Activated CD4-positive, alpha-beta T cell treated with anti-CD3 and anti-CD28 coated beads, Interleukin-2, amount 10 ng/mL, durations not matched to agents 7 days and 5 days (primary cell): ENCODE measurements around the gene ZSWIM6. TPM values are rescaled to one million over a fixed set of nuclear protein-coding genes. Genes with fewer than 3 reads are reported as not detected.
"Not testable (repeated sequence)": the region's sequence is repeated elsewhere in the genome, so short reads cannot be mapped to it uniquely, and the experiment has no call there.

Experiments
- CTCF ChIA-PET: fragments of 350-600 bp; sonication (Branson Sonifier 250); formaldehyde crosslinking; loops from one replicate; lab custom pipeline; 2021; ENCODE audit warnings: antibody characterized with exemption; lab: Charles Lee
- POLR2A ChIA-PET: fragments of 350-600 bp; sonication (Branson Sonifier 250); formaldehyde crosslinking; loops from one replicate; lab custom pipeline; 2021; ENCODE audit warnings: antibody characterized with exemption; lab: Charles Lee
- DNase-seq: peaks from one replicate; pipeline ENCODE4 v3.0.0-alpha.2; 2020
- H3K27ac Mint-ChIP-seq: one replicate; pipeline ENCODE4 v1.8.0; 2021; ENCODE audit warnings: mild to moderate bottlenecking, moderate library complexity, mixed read lengths
- H3K27me3 Mint-ChIP-seq: one replicate; pipeline ENCODE4 v1.8.0; 2021; ENCODE audit warnings: mixed read lengths
- H3K36me3 Mint-ChIP-seq: one replicate; pipeline ENCODE4 v1.8.0; 2021; ENCODE audit warnings: low read depth, mixed read lengths
- H3K4me1 Mint-ChIP-seq: one replicate; pipeline ENCODE4 v1.8.0; 2021; ENCODE audit warnings: mixed read lengths
- H3K4me3 Mint-ChIP-seq: one replicate; pipeline ENCODE4 v1.8.0; 2021; ENCODE audit warnings: mild to moderate bottlenecking, moderate library complexity, mixed read lengths
- H3K9me3 Mint-ChIP-seq: one replicate; pipeline ENCODE4 v1.8.0; 2021; ENCODE audit warnings: mixed read lengths
- total RNA-seq, 2 experiments: library from RNA; stranded (reverse); gene quantifications; one replicate each; pipeline ENCODE4 v1.2.3, GENCODE V29; 2021

The ZSWIM6 gene
- total RNA-seq, 2 experiments from 2014 or later = 3.8 to 4.3 TPM

GRCh38 chr5:61394793-61395192 lies 62.7 kb downstream of the ZSWIM6 start:
- no peaks in the 10 kb centered on the region for H3K4me1 Mint-ChIP-seq
- POLR2A ChIA-PET = no interaction called here
- CTCF ChIA-PET = no interaction called here
- no peaks in the 10 kb centered on the region for H3K36me3 Mint-ChIP-seq
- H3K4me3 Mint-ChIP-seq = no peak overlapping the region
- H3K9me3 Mint-ChIP-seq = no peaks in the 10 kb centered on the region
- H3K27ac Mint-ChIP-seq = no peak overlapping the region
- no peaks in the 10 kb centered on the region for H3K27me3 Mint-ChIP-seq
- no peak for DNase-seq

GRCh38 chr5:61397238-61397637 lies 65.2 kb downstream of the ZSWIM6 start:
- ChIA-PET CTCF (no interaction called here), POLR2A (no interaction called here)
- Mint-ChIP-seq H3K27me3 (no peaks in the 10 kb centered on the region), H3K4me1 (peaks cover 2% of the 10 kb centered on the region), H3K9me3 (no peaks in the 10 kb centered on the region), H3K4me3 (no peak overlapping the region), H3K27ac (no peak overlapping the region), H3K36me3 (no peaks in the 10 kb centered on the region)
- no peak for DNase-seq

GRCh38 chr5:61397937-61398336 lies 65.9 kb downstream of the ZSWIM6 start:
- Mint-ChIP-seq H3K36me3 (no peaks in the 10 kb centered on the region), H3K27me3 (no peaks in the 10 kb centered on the region), H3K4me1 (peaks cover 3% of the 10 kb centered on the region), H3K27ac (no peak overlapping the region), H3K4me3 (no peak overlapping the region), H3K9me3 (no peaks in the 10 kb centered on the region)
- POLR2A ChIA-PET = no interaction called here
- DNase-seq = no peak
- CTCF ChIA-PET = interaction anchor here (0.6 kb wide), 1 partner anchor 631 kb away, joined by 3 read pairs; no protein-coding TSS in a partner anchor

GRCh38 chr5:61398440-61398839 lies 66.4 kb downstream of the ZSWIM6 start:
- Mint-ChIP-seq H3K36me3 (no peaks in the 10 kb centered on the region), H3K9me3 (no peaks in the 10 kb centered on the region), H3K27me3 (no peaks in the 10 kb centered on the region), H3K27ac (no peak overlapping the region), H3K4me3 (no peak overlapping the region), H3K4me1 (peaks cover 4% of the 10 kb centered on the region)
- CTCF ChIA-PET = interaction anchor here (0.7 kb wide), 1 partner anchor 243 kb away, joined by 3 read pairs; no protein-coding TSS in a partner anchor
- POLR2A ChIA-PET = no interaction called here
- DNase-seq = no peak

GRCh38 chr5:61399679-61400078 lies 67.6 kb downstream of the ZSWIM6 start:
- ChIA-PET CTCF (no interaction called here), POLR2A (no interaction called here)

GRCh38 chr5:61401726-61402125 lies 69.7 kb downstream of the ZSWIM6 start:
- peaks cover 4% of the 10 kb centered on the region for H3K4me1 Mint-ChIP-seq
- no peaks in the 10 kb centered on the region for H3K36me3 Mint-ChIP-seq
- H3K27ac Mint-ChIP-seq = no peak overlapping the region
- no peaks in the 10 kb centered on the region for H3K27me3 Mint-ChIP-seq
- POLR2A ChIA-PET = no interaction called here
- CTCF ChIA-PET = no interaction called here
- H3K4me3 Mint-ChIP-seq = no peak overlapping the region
- no peaks in the 10 kb centered on the region for H3K9me3 Mint-ChIP-seq
- DNase-seq = no peak

More at GRCh38 chr5:61399679-61400078, 67.6 kb downstream of the ZSWIM6 start:
- Mint-ChIP-seq H3K9me3 (no peaks in the 10 kb centered on the region), H3K27me3 (no peaks in the 10 kb centered on the region), H3K4me3 (no peak overlapping the region), H3K4me1 (peaks cover 4% of the 10 kb centered on the region), H3K36me3 (no peaks in the 10 kb centered on the region), H3K27ac (no peak overlapping the region)
- no peak for DNase-seq

- ChIA-PET CTCF (no interaction called here), POLR2A (no interaction called here)
- Mint-ChIP-seq H3K36me3 (no peaks in the 10 kb centered on the region), H3K27ac (no peak overlapping the region), H3K4me1 (peaks cover 4% of the 10 kb centered on the region), H3K9me3 (no peaks in the 10 kb centered on the region), H3K27me3 (no peaks in the 10 kb centered on the region), H3K4me3 (no peak overlapping the region)
- DNase-seq = no peak
Measured at GRCh38 chr5:61402244-61402823, 70.3 kb downstream of the ZSWIM6 start.

GRCh38 chr5:61402970-61403900 lies 71.2 kb downstream of the ZSWIM6 start:
- CTCF ChIA-PET = interaction anchor here (0.7 to 1.2 kb wide), 2 partner anchors 16 to 140 kb away, joined by 3 to 4 read pairs; no protein-coding TSS in a partner anchor
- POLR2A ChIA-PET = no interaction called here
- H3K27me3 Mint-ChIP-seq = no peaks in the 10 kb centered on the region
- peaks cover 10% of the 10 kb centered on the region for H3K4me1 Mint-ChIP-seq
- DNase-seq = no peak
- no peaks in the 10 kb centered on the region for H3K9me3 Mint-ChIP-seq
- H3K27ac Mint-ChIP-seq = no peak overlapping the region
- no peaks in the 10 kb centered on the region for H3K36me3 Mint-ChIP-seq
- no peak overlapping the region for H3K4me3 Mint-ChIP-seq

- Mint-ChIP-seq H3K4me1 (peaks cover 27% of the 10 kb centered on the region), H3K4me3 (no peak overlapping the region), H3K27ac (no peak overlapping the region), H3K27me3 (no peaks in the 10 kb centered on the region), H3K9me3 (no peaks in the 10 kb centered on the region), H3K36me3 (no peaks in the 10 kb centered on the region)
- ChIA-PET POLR2A (no interaction called here), CTCF (no interaction called here)
- no peak for DNase-seq
Measured at GRCh38 chr5:61405511-61406295, 73.6 kb downstream of the ZSWIM6 start.

- H3K36me3 Mint-ChIP-seq, CTCF ChIA-PET, H3K4me3 Mint-ChIP-seq, DNase-seq, H3K27me3 Mint-ChIP-seq, H3K27ac Mint-ChIP-seq, H3K9me3 Mint-ChIP-seq, POLR2A ChIA-PET: not testable (repeated sequence)
- peaks cover 27% of the 10 kb centered on the region for H3K4me1 Mint-ChIP-seq
Measured at GRCh38 chr5:61406497-61406896, 74.4 kb downstream of the ZSWIM6 start.

GRCh38 chr5:61407706-61408270 lies 75.7 kb downstream of the ZSWIM6 start:
- H3K27me3 Mint-ChIP-seq = no peaks in the 10 kb centered on the region
- H3K9me3 Mint-ChIP-seq = no peaks in the 10 kb centered on the region
- no peak overlapping the region for H3K4me3 Mint-ChIP-seq
- no peaks in the 10 kb centered on the region for H3K36me3 Mint-ChIP-seq
- no peak overlapping the region for H3K27ac Mint-ChIP-seq
- ChIA-PET CTCF (no interaction called here), POLR2A (interaction anchor here (0.6 kb wide), 1 partner anchor 31 kb away, joined by 3 read pairs; no protein-coding TSS in a partner anchor)
- no peak for DNase-seq
- peaks cover 25% of the 10 kb centered on the region for H3K4me1 Mint-ChIP-seq

- Mint-ChIP-seq H3K9me3 (no peaks in the 10 kb centered on the region), H3K4me1 (peaks cover 23% of the 10 kb centered on the region), H3K4me3 (peak overlapping the region; percentile 72), H3K27me3 (no peaks in the 10 kb centered on the region), H3K36me3 (no peaks in the 10 kb centered on the region), H3K27ac (peak overlapping the region; percentile 88)
- peak; percentile 93 for DNase-seq
- CTCF ChIA-PET = interaction anchor here (0.6 kb wide), 1 partner anchor 21 kb away, joined by 3 read pairs; no protein-coding TSS in a partner anchor
- POLR2A ChIA-PET = no interaction called here
Measured at GRCh38 chr5:61408476-61409168, 76.6 kb downstream of the ZSWIM6 start.
